ENCODE results near the gene MALRD1.

MALRD1 gene

GRCh38 chr10:19021162-19021561 lies 27.4 kb upstream of the MALRD1 start:
- in situ Hi-C loops (cut with HindIII; ENCODE audit: low sequenced_read_pairs), result no loop called here
- TF ChIP-seq CTCF (IDR thresholded peaks at IDR 0.05; ENCODE audit: low read depth, low read length), result no peak
- no peak overlapping the region for H3K4me3 ChIP-seq (ENCODE audit: low read depth, low read length)
- no peak for DNase-seq (ENCODE audit: low read depth, low spot score)

GRCh38 chr10:19024611-19025010 lies 24.0 kb upstream of the MALRD1 start:
- in situ Hi-C loops (cut with HindIII; ENCODE audit: low sequenced_read_pairs), result no loop called here
- TF ChIP-seq CTCF (IDR thresholded peaks at IDR 0.05; ENCODE audit: low read depth, low read length), result no peak
- H3K4me3 ChIP-seq (ENCODE audit: low read depth, low read length), result no peak overlapping the region

GRCh38 chr10:19031763-19032162 lies 16.8 kb upstream of the MALRD1 start:
- no peak overlapping the region for H3K4me3 ChIP-seq (ENCODE audit: low read depth, low read length)
- no peak for DNase-seq (ENCODE audit: low read depth, low spot score)
- in situ Hi-C loops (cut with HindIII; ENCODE audit: low sequenced_read_pairs), result no loop called here
- no peak for TF ChIP-seq CTCF (IDR thresholded peaks at IDR 0.05; ENCODE audit: low read depth, low read length)

More at GRCh38 chr10:19024611-19025010, 24.0 kb upstream of the MALRD1 start:
- DNase-seq (ENCODE audit: low read depth, low spot score), result no peak

- H3K4me3 ChIP-seq (ENCODE audit: low read depth, low read length), result no peak overlapping the region
- DNase-seq (ENCODE audit: low read depth, low spot score), result no peak
- in situ Hi-C loops (cut with HindIII; ENCODE audit: low sequenced_read_pairs), result no loop called here
- no peak for TF ChIP-seq CTCF (IDR thresholded peaks at IDR 0.05; ENCODE audit: low read depth, low read length)
Observed at GRCh38 chr10:19033741-19034140, 14.9 kb upstream of the MALRD1 start.

- no peak overlapping the region for H3K4me3 ChIP-seq (ENCODE audit: low read depth, low read length)
- in situ Hi-C loops (cut with HindIII; ENCODE audit: low sequenced_read_pairs), result no loop called here
- no peak for TF ChIP-seq CTCF (IDR thresholded peaks at IDR 0.05; ENCODE audit: low read depth, low read length)
- no peak for DNase-seq (ENCODE audit: low read depth, low spot score)
Observed at GRCh38 chr10:19041171-19041570, 7.4 kb upstream of the MALRD1 start.

GRCh38 chr10:19043431-19043830 lies 5.2 kb upstream of the MALRD1 start:
- no peak for TF ChIP-seq CTCF (IDR thresholded peaks at IDR 0.05; ENCODE audit: low read depth, low read length)
- DNase-seq (ENCODE audit: low read depth, low spot score), result no peak
- H3K4me3 ChIP-seq (ENCODE audit: low read depth, low read length), result no peak overlapping the region
- in situ Hi-C loops (cut with HindIII; ENCODE audit: low sequenced_read_pairs), result no loop called here

GRCh38 chr10:19046679-19047078 lies 1.9 kb upstream of the MALRD1 start:
- no peak for TF ChIP-seq CTCF (IDR thresholded peaks at IDR 0.05; ENCODE audit: low read depth, low read length)
- H3K4me3 ChIP-seq (ENCODE audit: low read depth, low read length), result no peak overlapping the region
- in situ Hi-C loops (cut with HindIII; ENCODE audit: low sequenced_read_pairs), result no loop called here
- no peak for DNase-seq (ENCODE audit: low read depth, low spot score)

Data from astrocyte of the spinal cord (primary cell).